ENCODE results near the gene TAS2R1. TPM values are rescaled to one million over a fixed set of nuclear protein-coding genes. Genes with fewer than 3 reads are reported as not detected.

TAS2R1 gene
- polyA plus RNA-seq, 1 of the 3 experiments (the other 2 are of a cell fraction), result not detected

DNA sequence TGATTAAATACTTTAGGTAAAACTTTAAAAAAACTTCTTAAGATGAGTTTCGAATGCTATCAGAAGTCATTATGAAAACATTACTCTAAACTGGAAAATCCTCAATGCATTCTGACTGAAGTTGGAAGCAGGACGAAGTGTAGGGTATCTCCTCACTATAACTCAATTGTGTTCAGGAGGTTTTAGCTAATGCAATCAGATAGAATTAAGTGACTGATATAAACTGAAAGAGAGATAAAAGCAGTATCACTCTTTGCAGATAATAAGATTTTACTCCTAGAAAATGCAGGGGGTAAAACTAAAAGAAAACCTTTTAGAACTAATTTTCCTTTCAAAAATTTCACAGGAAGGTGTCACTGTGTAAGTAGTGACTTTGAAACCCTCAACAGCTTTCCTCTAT lies 22.1 kb downstream of the TAS2R1 start:
- no peaks in the 10 kb centered on the region for H3K9me2 ChIP-seq
- no peak for TF ChIP-seq NRF1 (IDR thresholded peaks at IDR 0.05; ENCODE audit: low read depth, low read length)
- TF ChIP-seq, protein P1, sequence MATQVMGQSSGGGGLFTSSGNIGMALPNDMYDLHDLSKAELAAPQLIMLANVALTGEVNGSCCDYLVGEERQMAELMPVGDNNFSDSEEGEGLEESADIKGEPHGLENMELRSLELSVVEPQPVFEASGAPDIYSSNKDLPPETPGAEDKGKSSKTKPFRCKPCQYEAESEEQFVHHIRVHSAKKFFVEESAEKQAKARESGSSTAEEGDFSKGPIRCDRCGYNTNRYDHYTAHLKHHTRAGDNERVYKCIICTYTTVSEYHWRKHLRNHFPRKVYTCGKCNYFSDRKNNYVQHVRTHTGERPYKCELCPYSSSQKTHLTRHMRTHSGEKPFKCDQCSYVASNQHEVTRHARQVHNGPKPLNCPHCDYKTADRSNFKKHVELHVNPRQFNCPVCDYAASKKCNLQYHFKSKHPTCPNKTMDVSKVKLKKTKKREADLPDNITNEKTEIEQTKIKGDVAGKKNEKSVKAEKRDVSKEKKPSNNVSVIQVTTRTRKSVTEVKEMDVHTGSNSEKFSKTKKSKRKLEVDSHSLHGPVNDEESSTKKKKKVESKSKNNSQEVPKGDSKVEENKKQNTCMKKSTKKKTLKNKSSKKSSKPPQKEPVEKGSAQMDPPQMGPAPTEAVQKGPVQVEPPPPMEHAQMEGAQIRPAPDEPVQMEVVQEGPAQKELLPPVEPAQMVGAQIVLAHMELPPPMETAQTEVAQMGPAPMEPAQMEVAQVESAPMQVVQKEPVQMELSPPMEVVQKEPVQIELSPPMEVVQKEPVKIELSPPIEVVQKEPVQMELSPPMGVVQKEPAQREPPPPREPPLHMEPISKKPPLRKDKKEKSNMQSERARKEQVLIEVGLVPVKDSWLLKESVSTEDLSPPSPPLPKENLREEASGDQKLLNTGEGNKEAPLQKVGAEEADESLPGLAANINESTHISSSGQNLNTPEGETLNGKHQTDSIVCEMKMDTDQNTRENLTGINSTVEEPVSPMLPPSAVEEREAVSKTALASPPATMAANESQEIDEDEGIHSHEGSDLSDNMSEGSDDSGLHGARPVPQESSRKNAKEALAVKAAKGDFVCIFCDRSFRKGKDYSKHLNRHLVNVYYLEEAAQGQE (IDR thresholded peaks at IDR 0.05; ENCODE audit: low read depth, low read length), result no peak
- TF ChIP-seq FOXJ3 (CRISPR knock-in tag; IDR thresholded peaks at IDR 0.05), result no peak
- TF ChIP-seq FOSL2 (IDR thresholded peaks at IDR 0.05; ENCODE audit: borderline replicate concordance, low read depth), result no peak
- no peak for TF ChIP-seq RAD21 (IDR thresholded peaks at IDR 0.05; ENCODE audit: low read length)
- TF ChIP-seq, protein P2, sequence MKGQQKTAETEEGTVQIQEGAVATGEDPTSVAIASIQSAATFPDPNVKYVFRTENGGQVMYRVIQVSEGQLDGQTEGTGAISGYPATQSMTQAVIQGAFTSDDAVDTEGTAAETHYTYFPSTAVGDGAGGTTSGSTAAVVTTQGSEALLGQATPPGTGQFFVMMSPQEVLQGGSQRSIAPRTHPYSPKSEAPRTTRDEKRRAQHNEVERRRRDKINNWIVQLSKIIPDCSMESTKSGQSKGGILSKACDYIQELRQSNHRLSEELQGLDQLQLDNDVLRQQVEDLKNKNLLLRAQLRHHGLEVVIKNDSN (IDR thresholded peaks at IDR 0.05; ENCODE audit: borderline replicate concordance, low read depth), result no peak
- no peak for TF ChIP-seq MEF2A (IDR thresholded peaks at IDR 0.05; ENCODE audit: borderline replicate concordance, low read depth)
- TF ChIP-seq POLR2AphosphoS5 (IDR thresholded peaks at IDR 0.05; ENCODE audit: low read depth, low read length), result no peak
- TF ChIP-seq, protein P3, sequence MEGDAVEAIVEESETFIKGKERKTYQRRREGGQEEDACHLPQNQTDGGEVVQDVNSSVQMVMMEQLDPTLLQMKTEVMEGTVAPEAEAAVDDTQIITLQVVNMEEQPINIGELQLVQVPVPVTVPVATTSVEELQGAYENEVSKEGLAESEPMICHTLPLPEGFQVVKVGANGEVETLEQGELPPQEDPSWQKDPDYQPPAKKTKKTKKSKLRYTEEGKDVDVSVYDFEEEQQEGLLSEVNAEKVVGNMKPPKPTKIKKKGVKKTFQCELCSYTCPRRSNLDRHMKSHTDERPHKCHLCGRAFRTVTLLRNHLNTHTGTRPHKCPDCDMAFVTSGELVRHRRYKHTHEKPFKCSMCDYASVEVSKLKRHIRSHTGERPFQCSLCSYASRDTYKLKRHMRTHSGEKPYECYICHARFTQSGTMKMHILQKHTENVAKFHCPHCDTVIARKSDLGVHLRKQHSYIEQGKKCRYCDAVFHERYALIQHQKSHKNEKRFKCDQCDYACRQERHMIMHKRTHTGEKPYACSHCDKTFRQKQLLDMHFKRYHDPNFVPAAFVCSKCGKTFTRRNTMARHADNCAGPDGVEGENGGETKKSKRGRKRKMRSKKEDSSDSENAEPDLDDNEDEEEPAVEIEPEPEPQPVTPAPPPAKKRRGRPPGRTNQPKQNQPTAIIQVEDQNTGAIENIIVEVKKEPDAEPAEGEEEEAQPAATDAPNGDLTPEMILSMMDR (IDR thresholded peaks at IDR 0.05), result no peak
- no peak for TF ChIP-seq GATA2 (CRISPR knock-in tag; IDR thresholded peaks at IDR 0.05)
- no peak for TF ChIP-seq SMC3 (IDR thresholded peaks at IDR 0.05; ENCODE audit: low read depth, low read length)
- TF ChIP-seq TEAD4 (IDR thresholded peaks at IDR 0.05; ENCODE audit: borderline replicate concordance, insufficient read depth), result no peak
- TF ChIP-seq CHD2 (IDR thresholded peaks at IDR 0.05; ENCODE audit: low read length, partially characterized antibody), result no peak
- no peak for TF ChIP-seq NFIC (IDR thresholded peaks at IDR 0.05; ENCODE audit: borderline replicate concordance)
- no peak for TF ChIP-seq YY1 (IDR thresholded peaks at IDR 0.05; ENCODE audit: low read depth)
- TF ChIP-seq, protein P4, sequence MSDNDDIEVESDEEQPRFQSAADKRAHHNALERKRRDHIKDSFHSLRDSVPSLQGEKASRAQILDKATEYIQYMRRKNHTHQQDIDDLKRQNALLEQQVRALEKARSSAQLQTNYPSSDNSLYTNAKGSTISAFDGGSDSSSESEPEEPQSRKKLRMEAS (IDR thresholded peaks at IDR 0.05; ENCODE audit: low read depth), result no peak
- CTCF ChIA-PET, result interaction anchor here (1.0 to 1.7 kb wide), 3 partner anchors 9 to 64 kb away, joined by 3 to 4 read pairs (median 4); no protein-coding TSS in a partner anchor

More for the DNA sequence above, 22.1 kb downstream of the TAS2R1 start:
- H3K36me3 ChIP-seq (replicated peaks in 1 of 2; ENCODE audit: control insufficient read depth in 1 of 2, insufficient read depth in 2 of 2, low read length in 1 of 2), result no peaks in the 10 kb centered on the region
- H3K9ac ChIP-seq, result no peak overlapping the region
- no peaks in the 10 kb centered on the region for H4K20me1 ChIP-seq (ENCODE audit: insufficient read depth)
- POLR2A ChIA-PET, result no interaction called here
- H3K9me3 ChIP-seq, result no peaks in the 10 kb centered on the region
- no peaks in the 10 kb centered on the region for H3K79me2 ChIP-seq (ENCODE audit: insufficient read depth)
- no peak overlapping the region for H3K27ac ChIP-seq (ENCODE audit: low read depth in 2 of 2, low read length in 1 of 2)
- no peak overlapping the region for H2AFZ ChIP-seq (ENCODE audit: low read depth)
- 18% methylated on average over 2 of the region's 2 CpGs for WGBS (ENCODE audit: low lambda C conversion rate)
- no peak overlapping the region for H3K4me3 ChIP-seq (ENCODE audit: low read depth in 2 of 2, low read length in 1 of 2)
- no peak for DNase-seq
- no peaks in the 10 kb centered on the region for H3F3A ChIP-seq (replicated peaks; ENCODE audit: insufficient read depth)
- no peak overlapping the region for H3K4me2 ChIP-seq
- H3K4me1 ChIP-seq (ENCODE audit: control insufficient read depth in 1 of 2, insufficient read depth in 2 of 2, low read depth in 1 of 2, low read length in 1 of 2), result no peaks in the 10 kb centered on the region; a peak in 2 of 4 replicates
- no peaks in the 10 kb centered on the region for H3K27me3 ChIP-seq (ENCODE audit: insufficient read depth)

Measured in SK-N-SH (cell line).